ENCODE results near the gene LONP1.

- TF ChIP-seq, protein P1, sequence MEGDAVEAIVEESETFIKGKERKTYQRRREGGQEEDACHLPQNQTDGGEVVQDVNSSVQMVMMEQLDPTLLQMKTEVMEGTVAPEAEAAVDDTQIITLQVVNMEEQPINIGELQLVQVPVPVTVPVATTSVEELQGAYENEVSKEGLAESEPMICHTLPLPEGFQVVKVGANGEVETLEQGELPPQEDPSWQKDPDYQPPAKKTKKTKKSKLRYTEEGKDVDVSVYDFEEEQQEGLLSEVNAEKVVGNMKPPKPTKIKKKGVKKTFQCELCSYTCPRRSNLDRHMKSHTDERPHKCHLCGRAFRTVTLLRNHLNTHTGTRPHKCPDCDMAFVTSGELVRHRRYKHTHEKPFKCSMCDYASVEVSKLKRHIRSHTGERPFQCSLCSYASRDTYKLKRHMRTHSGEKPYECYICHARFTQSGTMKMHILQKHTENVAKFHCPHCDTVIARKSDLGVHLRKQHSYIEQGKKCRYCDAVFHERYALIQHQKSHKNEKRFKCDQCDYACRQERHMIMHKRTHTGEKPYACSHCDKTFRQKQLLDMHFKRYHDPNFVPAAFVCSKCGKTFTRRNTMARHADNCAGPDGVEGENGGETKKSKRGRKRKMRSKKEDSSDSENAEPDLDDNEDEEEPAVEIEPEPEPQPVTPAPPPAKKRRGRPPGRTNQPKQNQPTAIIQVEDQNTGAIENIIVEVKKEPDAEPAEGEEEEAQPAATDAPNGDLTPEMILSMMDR (IDR thresholded peaks at IDR 0.05; ENCODE audit: low read depth, low read length), result no peak
- TF ChIP-seq POLR2A (IDR thresholded peaks at IDR 0.05; ENCODE audit: extremely low read depth, insufficient read length), result no peak
- TF ChIP-seq, protein P2, sequence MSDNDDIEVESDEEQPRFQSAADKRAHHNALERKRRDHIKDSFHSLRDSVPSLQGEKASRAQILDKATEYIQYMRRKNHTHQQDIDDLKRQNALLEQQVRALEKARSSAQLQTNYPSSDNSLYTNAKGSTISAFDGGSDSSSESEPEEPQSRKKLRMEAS (IDR thresholded peaks at IDR 0.05; ENCODE audit: low read depth, low read length), result no peak
These were observed 23.7 kb upstream of the LONP1 start for GRCh38 chr19:5743630-5744029.

All from NB4 (cell line).